HepG2 (cell line): Measurements from ENCODE around the gene SLC44A4. TPM values are rescaled to one million over a fixed set of nuclear protein-coding genes. Genes with fewer than 3 reads are reported as not detected.

Experiments used
- ATAC-seq: fragments of 200-7000 bp; cut with Tn5 transposase; 3 replicates; pipeline ENCODE4 v1.9.1; 2020; ENCODE audit warnings: mild to moderate bottlenecking, moderate library complexity
- BruUV-seq: library from RNA; stranded (reverse); fragments of 400-500 nt; replicated peaks from 2 replicates; lab custom pipeline; 2021; lab: Mats Ljungman, UMichigan
- CTCF ChIA-PET: fragments of 300-600 bp; formaldehyde crosslinking; extraction: SDS; loops from one replicate; lab custom pipeline; 2021; ENCODE audit warnings: low total read pairs, inconsistent platforms, low intra/inter-chr PET ratio; lab: Yijun Ruan, JAX
- POLR2A ChIA-PET: fragments of 350-600 bp; sonication (Branson Sonifier 250); formaldehyde crosslinking; loops from one replicate; lab custom pipeline; 2020; ENCODE audit warnings: antibody characterized with exemption, inconsistent platforms; lab: Yijun Ruan, JAX
- DNase-seq: peaks from one replicate; pipeline ENCODE4 v3.0.0-alpha.2; 2015; ENCODE audit warnings: low spot score
- FAIRE-seq: peaks from 3 replicates; lab custom pipeline; 2011; peaks lifted over from hg19 to GRCh38; lab: Jason Lieb, UNC
- H2AFZ ChIP-seq: one replicate; pipeline ENCODE4 v1.6.1; 2011; ENCODE audit warnings: low read length, inconsistent platforms
- H3K27ac ChIP-seq: fragments of 300-600 bp; 3 replicates; pipeline ENCODE4 v1.8.0; 2011; ENCODE audit warnings: mixed run types, mild to moderate bottlenecking, mixed read lengths, low read length, inconsistent platforms; ENCODE audit not compliant: insufficient read depth; ENCODE audit errors: extremely low read length
- H3K27me3 ChIP-seq, 2 experiments: fragments of 200-600 bp in 1 of 2; 2 replicates in 1 of 2; 3 replicates in 1 of 2; pipeline versions ENCODE4 v1.6.0 to v1.8.0; 2011; ENCODE audit warnings: low read length in 2 of 2, mild to moderate bottlenecking in 2 of 2, moderate library complexity in 2 of 2, inconsistent platforms in 1 of 2; ENCODE audit not compliant: insufficient read depth in 2 of 2, control insufficient read depth in 1 of 2
- H3K36me3 ChIP-seq, 2 experiments: fragments of 200-600 bp in 1 of 2; replicated peaks in 1 of 2; 2 replicates in 1 of 2; 3 replicates in 1 of 2; pipeline versions ENCODE4 v1.5.1 to v1.8.0; 2011; ENCODE audit warnings: low read length in 2 of 2, inconsistent platforms in 1 of 2; ENCODE audit not compliant: insufficient read depth in 2 of 2, control insufficient read depth in 1 of 2
- H3K4me1 ChIP-seq: 2 replicates; pipeline ENCODE4 v1.5.1; 2012; ENCODE audit warnings: low read length, inconsistent platforms; ENCODE audit not compliant: insufficient read depth
- H3K4me2 ChIP-seq: 2 replicates; pipeline ENCODE4 v1.6.0; 2011; ENCODE audit warnings: low read depth, low read length, inconsistent platforms
- H3K4me3 ChIP-seq, 3 experiments: fragments of 200-600 bp in 1 of 3; sonication (generic), shearing (Covaris generic) in 1 of 3; replicated peaks in 1 of 3; 2 replicates each; pipeline ENCODE4 v1.5.1; 2011 to 2016; ENCODE audit warnings: low read length in 3 of 3, inconsistent platforms in 2 of 3, low read depth in 2 of 3, mild to moderate bottlenecking in 2 of 3, control low read depth in 1 of 3, mixed read lengths in 1 of 3; ENCODE audit not compliant: insufficient read depth in 1 of 3
- H3K79me2 ChIP-seq: one replicate; pipeline ENCODE4 v1.6.1; 2011; ENCODE audit warnings: low read length, inconsistent platforms; ENCODE audit not compliant: insufficient read depth
- H3K9ac ChIP-seq: 2 replicates; pipeline ENCODE4 v1.6.0; 2011; ENCODE audit warnings: mild to moderate bottlenecking, low read depth, low read length, inconsistent platforms; ENCODE audit not compliant: insufficient read depth
- H3K9me3 ChIP-seq: 2 replicates; pipeline ENCODE4 v1.5.1; 2012; ENCODE audit warnings: mild to moderate bottlenecking, low read length
- H4K20me1 ChIP-seq: 2 replicates; pipeline ENCODE4 v1.6.0; 2011; ENCODE audit warnings: inconsistent platforms, mild to moderate bottlenecking, low read length, moderate library complexity; ENCODE audit not compliant: insufficient read depth
- HNRNPH1 ChIP-seq: fragments of 200-400 bp; formaldehyde crosslinking; optimal IDR thresholded peaks from 2 replicates; pipeline ENCODE3; 2017; ENCODE audit warnings: mild to moderate bottlenecking, low read depth, low read length
- MED8 ChIP-seq: sonication (generic); formaldehyde crosslinking; IDR thresholded peaks from 2 replicates; pipeline ENCODE4 v1.8.1; 2023; ENCODE audit warnings: mild to moderate bottlenecking, missing genetic modification reagents; ENCODE audit not compliant: insufficient replicate concordance
- PRDM15 ChIP-seq: sonication (generic); formaldehyde crosslinking; IDR thresholded peaks from 2 replicates; pipeline ENCODE4 v1.4.0; 2020; ENCODE audit warnings: missing genetic modification reagents
- RAD51 ChIP-seq: fragments of 450-650 bp; IDR thresholded peaks from 2 replicates; pipeline ENCODE4 v1.6.1; 2016; ENCODE audit warnings: borderline replicate concordance
- SAFB2 ChIP-seq: sonication (generic); formaldehyde crosslinking; IDR thresholded peaks from 2 replicates; pipeline ENCODE4 v1.5.1; 2020; ENCODE audit warnings: missing genetic modification reagents, low read depth, mild to moderate bottlenecking, borderline replicate concordance
- ZFP91 ChIP-seq: sonication (generic); formaldehyde crosslinking; IDR thresholded peaks from 2 replicates; pipeline ENCODE4 v1.9.0; 2022; ENCODE audit warnings: missing genetic modification reagents, mild to moderate bottlenecking, borderline replicate concordance
- ZNF20 ChIP-seq: sonication (generic); formaldehyde crosslinking; IDR thresholded peaks from 2 replicates; pipeline ENCODE4 v1.4.0; 2020; ENCODE audit warnings: mild to moderate bottlenecking, moderate library complexity, missing genetic modification reagents
- ZNF510 ChIP-seq: sonication (generic); formaldehyde crosslinking; IDR thresholded peaks from 2 replicates; pipeline ENCODE4 v1.4.0; 2020; ENCODE audit warnings: low read depth, mild to moderate bottlenecking, missing genetic modification reagents
- ZNF850 ChIP-seq: sonication (generic); formaldehyde crosslinking; conservative IDR thresholded peaks from 2 replicates; pipeline ENCODE4 v1.9.0; 2021; ENCODE audit warnings: mild to moderate bottlenecking, missing genetic modification reagents
- WGBS: methylation state at CpG from one replicate; pipeline ENCODE4 v1.1.6; 2017; ENCODE audit warnings: low lambda C conversion rate; 5-methylcytosine and 5-hydroxymethylcytosine counted together
- in situ Hi-C: cut with HindIII; loops from 2 replicates; pipeline ENCODE4 v1.10.0; 2017; ENCODE audit warnings: low pct_unique_long_range_greater_than_20kb; ENCODE audit not compliant: extremely low pct_ligation_motif_present
- intact Hi-C: fragments of 100-400 bp; cut with micrococcal nuclease; formaldehyde crosslinking; loops from one replicate; pipeline ENCODE4 v1.10.0; 2022; ENCODE audit not compliant: unreplicated experiment
- polyA plus RNA-seq, 8 experiments: library from polyadenylated mRNA; depleted of rRNA in 3 of 8; stranded (reverse) in 7 of 8; unstranded in 1 of 8; fragments of >200 nt; fragmentation: Illumina TruSeq in 4 of 8; extraction: Trizol in 4 of 8; gene quantifications; 2 replicates each; pipeline versions ENCODE4 v1.2.1 to v1.2.3, GENCODE V29; 2011 to 2016; ENCODE audit warnings: low read depth in 4 of 8, missing spikeins in 1 of 8, mixed read lengths in 1 of 8; ENCODE audit not compliant: insufficient read depth in 1 of 8
- total RNA-seq, 5 experiments: library from RNA; depleted of rRNA; stranded (reverse); fragments of >200 nt; fragmentation: Illumina TruSeq; extraction: Trizol; gene quantifications; 2 replicates each; pipeline ENCODE4 v1.2.3, GENCODE V29; 2016; ENCODE audit warnings: low read depth in 1 of 5
- TF ChIP-seq, protein P1 (sequence below): sonication (generic); formaldehyde crosslinking; IDR thresholded peaks from 2 replicates; pipeline ENCODE4 v1.5.1; 2020; ENCODE audit warnings: missing genetic modification reagents, mild to moderate bottlenecking, borderline replicate concordance
- TF ChIP-seq, protein P2 (sequence below): sonication (generic); formaldehyde crosslinking; IDR thresholded peaks from 2 replicates; pipeline ENCODE4 v1.5.0; 2020; ENCODE audit warnings: mild to moderate bottlenecking, missing genetic modification reagents
- TF ChIP-seq, protein P3 (sequence below): IDR thresholded peaks from 2 replicates; pipeline ENCODE4 v1.6.1; 2016; ENCODE audit warnings: low read depth, borderline replicate concordance
- TF ChIP-seq, protein P4 (sequence below): sonication (generic); formaldehyde crosslinking; IDR thresholded peaks from 2 replicates; pipeline ENCODE4 v1.8.1; 2023; ENCODE audit warnings: mild to moderate bottlenecking, missing genetic modification reagents, borderline replicate concordance

Gene SLC44A4
- total and polyA plus RNA-seq, 2 of the 13 experiments (the other 11 are each of a cell fraction or from before 2014, with no cell fraction given), result 3.5 to 5.9 TPM

DNA sequence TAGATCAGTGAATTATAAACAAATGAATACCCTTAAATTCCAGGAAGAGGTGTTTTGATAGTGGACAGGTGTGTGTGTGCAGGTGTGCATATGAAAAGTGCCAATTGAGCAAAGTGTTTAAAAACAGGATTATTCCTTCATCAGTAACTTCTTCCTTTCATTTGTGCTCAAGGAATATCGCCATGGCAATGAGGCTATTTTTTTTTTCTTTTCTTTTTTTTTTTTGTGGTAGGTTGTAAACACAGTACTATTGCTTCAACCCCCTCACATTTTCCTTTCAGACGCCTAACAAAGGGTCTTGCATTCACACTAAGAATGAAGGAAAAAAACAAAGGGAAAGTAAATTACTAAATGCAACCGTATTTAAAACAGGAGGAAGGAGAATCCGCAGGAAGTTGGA lies 53.2 kb downstream of the SLC44A4 start:
- ATAC-seq (no peak), DNase-seq (no peak), FAIRE-seq (no peak)
- peaks cover 21% of the 10 kb centered on the region for H3K79me2 ChIP-seq
- H3K27ac ChIP-seq, result peak overlapping the region; percentile 5
- no TSS peak for BruUV-seq
- intact Hi-C loops, result no loop called here
- no peaks in the 10 kb centered on the region for H3K36me3 ChIP-seq
- H3K9me3 ChIP-seq, result no peaks in the 10 kb centered on the region
- H3K9ac ChIP-seq, result no peak overlapping the region
- WGBS, result 93% methylated on average over 4 of the region's 4 CpGs
- no peak overlapping the region for H3K4me2 ChIP-seq
- in situ Hi-C loops, result no loop called here
- POLR2A ChIA-PET, result interaction anchor here (1.0 to 3.4 kb wide), 4 partner anchors 11 to 40 kb away, joined by 3 to 107 read pairs (median 53); partner anchors contain the start of genes HSPA1A, HSPA1L, LSM2 and VARS1
- no peak overlapping the region for H2AFZ ChIP-seq
- CTCF ChIA-PET, result no interaction called here
- H3K4me1 ChIP-seq, result peaks cover 39% of the 10 kb centered on the region
- H3K4me3 ChIP-seq, result no peak overlapping the region
- H4K20me1 ChIP-seq, result peaks cover 4% of the 10 kb centered on the region
- no peaks in the 10 kb centered on the region; a peak in 1 of 5 replicates for H3K27me3 ChIP-seq
- TF ChIP-seq MED8 (CRISPR knock-in tag), result no peak
- no peak for TF ChIP-seq ZFP91 (CRISPR knock-in tag)
- no peak for TF ChIP-seq ZNF850
- TF ChIP-seq, protein P1, sequence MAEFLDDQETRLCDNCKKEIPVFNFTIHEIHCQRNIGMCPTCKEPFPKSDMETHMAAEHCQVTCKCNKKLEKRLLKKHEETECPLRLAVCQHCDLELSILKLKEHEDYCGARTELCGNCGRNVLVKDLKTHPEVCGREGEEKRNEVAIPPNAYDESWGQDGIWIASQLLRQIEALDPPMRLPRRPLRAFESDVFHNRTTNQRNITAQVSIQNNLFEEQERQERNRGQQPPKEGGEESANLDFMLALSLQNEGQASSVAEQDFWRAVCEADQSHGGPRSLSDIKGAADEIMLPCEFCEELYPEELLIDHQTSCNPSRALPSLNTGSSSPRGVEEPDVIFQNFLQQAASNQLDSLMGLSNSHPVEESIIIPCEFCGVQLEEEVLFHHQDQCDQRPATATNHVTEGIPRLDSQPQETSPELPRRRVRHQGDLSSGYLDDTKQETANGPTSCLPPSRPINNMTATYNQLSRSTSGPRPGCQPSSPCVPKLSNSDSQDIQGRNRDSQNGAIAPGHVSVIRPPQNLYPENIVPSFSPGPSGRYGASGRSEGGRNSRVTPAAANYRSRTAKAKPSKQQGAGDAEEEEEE, result no peak
- TF ChIP-seq, protein P2, sequence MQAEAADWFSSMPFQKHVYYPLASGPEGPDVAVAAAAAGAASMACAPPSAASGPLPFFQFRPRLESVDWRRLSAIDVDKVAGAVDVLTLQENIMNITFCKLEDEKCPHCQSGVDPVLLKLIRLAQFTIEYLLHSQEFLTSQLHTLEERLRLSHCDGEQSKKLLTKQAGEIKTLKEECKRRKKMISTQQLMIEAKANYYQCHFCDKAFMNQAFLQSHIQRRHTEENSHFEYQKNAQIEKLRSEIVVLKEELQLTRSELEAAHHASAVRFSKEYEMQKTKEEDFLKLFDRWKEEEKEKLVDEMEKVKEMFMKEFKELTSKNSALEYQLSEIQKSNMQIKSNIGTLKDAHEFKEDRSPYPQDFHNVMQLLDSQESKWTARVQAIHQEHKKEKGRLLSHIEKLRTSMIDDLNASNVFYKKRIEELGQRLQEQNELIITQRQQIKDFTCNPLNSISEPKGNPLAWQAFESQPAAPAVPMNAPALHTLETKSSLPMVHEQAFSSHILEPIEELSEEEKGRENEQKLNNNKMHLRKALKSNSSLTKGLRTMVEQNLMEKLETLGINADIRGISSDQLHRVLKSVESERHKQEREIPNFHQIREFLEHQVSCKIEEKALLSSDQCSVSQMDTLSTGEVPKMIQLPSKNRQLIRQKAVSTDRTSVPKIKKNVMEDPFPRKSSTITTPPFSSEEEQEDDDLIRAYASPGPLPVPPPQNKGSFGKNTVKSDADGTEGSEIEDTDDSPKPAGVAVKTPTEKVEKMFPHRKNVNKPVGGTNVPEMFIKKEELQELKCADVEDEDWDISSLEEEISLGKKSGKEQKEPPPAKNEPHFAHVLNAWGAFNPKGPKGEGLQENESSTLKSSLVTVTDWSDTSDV (CRISPR knock-in tag), result no peak
- TF ChIP-seq ZNF510 (CRISPR knock-in tag), result no peak
- TF ChIP-seq, protein P3, sequence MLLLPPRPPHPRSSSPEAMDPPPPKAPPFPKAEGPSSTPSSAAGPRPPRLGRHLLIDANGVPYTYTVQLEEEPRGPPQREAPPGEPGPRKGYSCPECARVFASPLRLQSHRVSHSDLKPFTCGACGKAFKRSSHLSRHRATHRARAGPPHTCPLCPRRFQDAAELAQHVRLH (CRISPR knock-in tag), result no peak
- no peak for TF ChIP-seq RAD51
- no peak for TF ChIP-seq ZNF20 (CRISPR knock-in tag)
- no peak for TF ChIP-seq SAFB2 (CRISPR knock-in tag)
- TF ChIP-seq, protein P4, sequence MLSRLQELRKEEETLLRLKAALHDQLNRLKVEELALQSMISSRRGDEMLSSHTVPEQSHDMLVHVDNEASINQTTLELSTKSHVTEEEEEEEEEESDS (CRISPR knock-in tag), result no peak
- no peak for TF ChIP-seq PRDM15 (CRISPR knock-in tag)
- no peak for TF ChIP-seq HNRNPH1
